B cell (primary cell): Measurements from ENCODE around the gene MFAP5. TPM values are rescaled to one million over a fixed set of nuclear protein-coding genes. Genes with fewer than 3 reads are reported as not detected.

Experiments
- ATAC-seq: fragments of 200-7000 bp; cut with Tn5 transposase; one replicate; pipeline ENCODE4 v1.10.0; 2021; ENCODE audit warnings: low read depth, mild to moderate bottlenecking, moderate number of reproducible peaks, moderate library complexity
- CTCF ChIA-PET: fragments of 350-600 bp; sonication (Branson Sonifier 250); formaldehyde crosslinking; loops from one replicate; lab custom pipeline; 2021; ENCODE audit warnings: antibody characterized with exemption, inconsistent platforms; lab: Charles Lee
- POLR2A ChIA-PET: fragments of 350-600 bp; sonication (Branson Sonifier 250); formaldehyde crosslinking; loops from one replicate; lab custom pipeline; 2021; ENCODE audit warnings: antibody characterized with exemption; lab: Charles Lee
- DNase-seq: peaks from one replicate; pipeline ENCODE4 v3.0.0; 2013
- H2AFZ ChIP-seq: 2 replicates; pipeline ENCODE4 v1.6.1; 2012; ENCODE audit warnings: mild to moderate bottlenecking, low read depth, low read length; ENCODE audit not compliant: insufficient read depth, poor library complexity, severe bottlenecking
- H3K27ac ChIP-seq, 2 donors: 1 replicate in 1 of 2; 2 replicates in 1 of 2; pipeline ENCODE4 v1.5.1; 2012 to 2013; ENCODE audit warnings: low read length in 2 of 2, mild to moderate bottlenecking in 2 of 2, moderate library complexity in 1 of 2
- H3K27me3 ChIP-seq, 4 experiments: fragments of 200-600 bp in 1 of 4; sonication (generic) in 1 of 4; replicated peaks in 1 of 4; 1 replicate in 2 of 4; 2 replicates in 2 of 4; pipeline versions ENCODE4 v1.6.1 to v1.7.0; 2013 to 2016; ENCODE audit warnings: low read length in 3 of 4, mild to moderate bottlenecking in 2 of 4, mixed read lengths in 1 of 4, moderate library complexity in 1 of 4; ENCODE audit not compliant: insufficient read depth in 4 of 4, control insufficient read depth in 3 of 4; ENCODE audit errors: control extremely low read depth in 1 of 4
- H3K36me3 ChIP-seq, 2 experiments: replicated peaks in 1 of 2; 1 replicate in 1 of 2; 2 replicates in 1 of 2; pipeline versions ENCODE4 v1.6.1 to v1.7.1; 2013; ENCODE audit warnings: low read length in 1 of 2; ENCODE audit not compliant: insufficient read depth in 2 of 2, control insufficient read depth in 1 of 2; ENCODE audit errors: control extremely low read depth in 1 of 2, extremely low read depth in 1 of 2
- H3K4me1 ChIP-seq, 2 donors: fragments of 200-600 bp in 1 of 2; sonication (generic) in 1 of 2; 1 replicate in 1 of 2; 2 replicates in 1 of 2; pipeline versions ENCODE4 v1.5.1 to v1.6.1; 2013 to 2017; ENCODE audit warnings: low read length in 2 of 2; ENCODE audit not compliant: control insufficient read depth in 2 of 2, insufficient read depth in 2 of 2
- H3K4me2 ChIP-seq: replicated peaks from 2 replicates; pipeline ENCODE3; 2012; ENCODE audit warnings: mild to moderate bottlenecking, low read depth, low read length; ENCODE audit not compliant: poor library complexity, severe bottlenecking
- H3K4me3 ChIP-seq, 5 experiments: fragments of 200-600 bp in 1 of 5; sonication (generic) in 1 of 5; 1 replicate in 3 of 5; 2 replicates in 2 of 5; pipeline versions ENCODE4 v1.5.1 to v1.7.0; 2011 to 2016; ENCODE audit warnings: low read length in 4 of 5, mild to moderate bottlenecking in 4 of 5, low read depth in 2 of 5, control low read depth in 1 of 5, moderate library complexity in 1 of 5; ENCODE audit not compliant: insufficient read depth in 1 of 5; ENCODE audit errors: control extremely low read depth in 1 of 5, extremely low read depth in 1 of 5
- H3K79me2 ChIP-seq: fragments of 200-600 bp; sonication (generic); one replicate; pipeline ENCODE4 v1.6.0; 2016; ENCODE audit warnings: low read length; ENCODE audit not compliant: control insufficient read depth, insufficient read depth
- H3K9ac ChIP-seq: fragments of 200-600 bp; sonication (generic); 2 replicates; pipeline ENCODE4 v1.6.1; 2017; ENCODE audit warnings: mild to moderate bottlenecking, low read length, moderate library complexity
- H3K9me3 ChIP-seq, 3 donors: one replicate each; pipeline versions ENCODE4 v1.6.1 to v1.7.1; 2013; ENCODE audit warnings: low read length in 2 of 3; ENCODE audit not compliant: control insufficient read depth in 2 of 3, insufficient read depth in 1 of 3; ENCODE audit errors: control extremely low read depth in 1 of 3
- H4K20me1 ChIP-seq: 2 replicates; pipeline ENCODE4 v1.6.0; 2012; ENCODE audit warnings: mild to moderate bottlenecking, low read length; ENCODE audit not compliant: insufficient read depth, control insufficient read depth, poor library complexity, severe bottlenecking
- H3K27ac Mint-ChIP-seq: one replicate; pipeline ENCODE4 v1.8.0; 2021; ENCODE audit warnings: mixed read lengths
- H3K27me3 Mint-ChIP-seq: one replicate; pipeline ENCODE4 v1.8.0; 2021; ENCODE audit warnings: mixed read lengths
- H3K4me1 Mint-ChIP-seq: one replicate; pipeline ENCODE4 v1.8.0; 2021; ENCODE audit warnings: mixed read lengths
- H3K4me3 Mint-ChIP-seq: one replicate; pipeline ENCODE4 v1.8.0; 2021; ENCODE audit warnings: mixed read lengths
- H3K9me3 Mint-ChIP-seq: one replicate; pipeline ENCODE4 v1.8.0; 2022; ENCODE audit warnings: mixed read lengths; ENCODE audit not compliant: insufficient read depth
- CTCF ChIP-seq: fragments of 200-600 bp; IDR thresholded peaks from one replicate; pipeline ENCODE4 v1.8.0; 2022; ENCODE audit warnings: antibody characterized with exemption, mild to moderate bottlenecking
- EZH2 ChIP-seq: IDR thresholded peaks from 2 replicates; pipeline ENCODE4 v1.6.1; 2012; ENCODE audit warnings: borderline replicate concordance, low read depth, mild to moderate bottlenecking, moderate library complexity, low read length; ENCODE audit not compliant: insufficient read depth, poor library complexity, severe bottlenecking
- WGBS: methylation state at CpG from one replicate; pipeline ENCODE4 v1.1.5; 2013; ENCODE audit warnings: missing lambda C conversion rate; ENCODE audit not compliant: insufficient coverage; 5-methylcytosine and 5-hydroxymethylcytosine counted together
- intact Hi-C: fragments of 100-400 bp; cut with micrococcal nuclease; formaldehyde crosslinking; loops from one replicate; pipeline ENCODE4 v1.10.0; 2022
- polyA minus RNA-seq: library from RNA; depleted of rRNA, polyadenylated mRNA; stranded (reverse); fragments of >200 nt; gene quantifications from 2 replicates; pipeline ENCODE4 v1.2.3, GENCODE V29; 2012
- polyA plus RNA-seq: library from polyadenylated mRNA; depleted of rRNA; stranded (reverse); fragments of >200 nt; gene quantifications from 2 replicates; pipeline ENCODE4 v1.2.3, GENCODE V29; 2012
- total RNA-seq, 2 donors: library from RNA; stranded (reverse); fragments of 120-200 nt in 1 of 2; gene quantifications; 1 replicate in 1 of 2; 2 replicates in 1 of 2; pipeline versions ENCODE4 v1.2.3 to v1.2.4, GENCODE V29; 2013 to 2022

MFAP5 gene
- total RNA-seq (0.94 TPM in 1 of 2 replicates, not detected in the other), polyA plus RNA-seq (0.06 and 0.31 TPM in 2 replicates), polyA minus RNA-seq (not detected in 2 replicates)
- 3.8 TPM for total RNA-seq (2013)

GRCh38 chr12:8662593-8662992, at the start of gene MFAP5:
MFAP5 (minus strand) TSS chr12:8662826; CDS start chr12:8662104, 722 bp downstream.
- Mint-ChIP-seq H3K4me3 (no peak within 1 kb of the TSS), H3K27ac (no peak within 1 kb of the TSS), H3K4me1 (peaks cover 4% of the 10 kb centered on the region), H3K27me3 (no peaks in the 10 kb centered on the region), H3K9me3 (no peaks in the 10 kb centered on the region)
- Histone ChIP-seq H4K20me1 (no peaks in the 10 kb centered on the region), H3K27ac (no peak within 1 kb of the TSS), H3K4me3 (no peak within 1 kb of the TSS), H3K4me2 (no peak within 1 kb of the TSS), H3K79me2 (no peaks in the 10 kb centered on the region), H3K9ac (no peak within 1 kb of the TSS), H3K27me3 (no peaks in the 10 kb centered on the region), H3K36me3 (no peaks in the 10 kb centered on the region), H3K4me1 (peaks cover 6 to 8% of the 10 kb centered on the region in 2 donors), H2AFZ (no peak within 1 kb of the TSS), H3K9me3 (peaks cover 0 to 1% (median 0%) of the 10 kb centered on the region in 3 donors)
- ChIA-PET CTCF (no interaction called here), POLR2A (no interaction called here)
- TF ChIP-seq EZH2 (no peak), CTCF (no peak)
- ATAC-seq (no peak), DNase-seq (no peak)
- WGBS: 98% methylated on average over 4 of the region's 6 CpGs
- intact Hi-C loops: no loop called here

- ATAC-seq: peak; percentile 21
- Histone ChIP-seq H3K27me3 (no peaks in the 10 kb centered on the region), H3K4me3 (peak overlapping the region in 3 of 5 experiments; percentile 3 to 40 (median 23)), H3K4me2 (peak overlapping the region; percentile 70), H3K9me3 (no peaks in the 10 kb centered on the region), H3K36me3 (peaks cover 0 to 1% of the 10 kb centered on the region in 2 experiments), H2AFZ (peak overlapping the region; percentile 44), H3K9ac (peak overlapping the region; percentile 27), H3K79me2 (peaks cover 27% of the 10 kb centered on the region), H4K20me1 (no peaks in the 10 kb centered on the region), H3K4me1 (peaks cover 8 to 10% of the 10 kb centered on the region in 2 donors), H3K27ac (no peak overlapping the region)
- DNase-seq: peak; percentile 34
- H3K27me3 Mint-ChIP-seq: no peaks in the 10 kb centered on the region
- intact Hi-C loops: no loop called here
- no peaks in the 10 kb centered on the region for H3K9me3 Mint-ChIP-seq
- H3K4me1 Mint-ChIP-seq: peaks cover 16% of the 10 kb centered on the region
- H3K4me3 Mint-ChIP-seq: peak overlapping the region; percentile 61
- 7% methylated on average over 3 of the region's 6 CpGs for WGBS
- ChIA-PET POLR2A (no interaction called here), CTCF (no interaction called here)
- TF ChIP-seq CTCF: no peak
- TF ChIP-seq EZH2: no peak
- no peak overlapping the region for H3K27ac Mint-ChIP-seq
Observed at GRCh38 chr12:8709124-8709830, 46.7 kb upstream of the MFAP5 start.
